WERI-Rb-1 (cell line): ENCODE results near the gene OVCA2.
"Not testable (repeated sequence)": the region's sequence is repeated elsewhere in the genome, so short reads cannot be mapped to it uniquely, and the experiment has no call there.

Source experiments
- DNase-seq: peaks from one replicate; pipeline ENCODE4 v3.0.0-alpha.2; 2020
- H3K27ac ChIP-seq: fragments of 250-450 bp; sonication (Bioruptor Pico); 2 replicates; pipeline ENCODE4 v1.5.1; 2020; ENCODE audit warnings: mild to moderate bottlenecking, moderate library complexity
- H3K27me3 ChIP-seq: fragments of 250-450 bp; sonication (Bioruptor Pico); 2 replicates; pipeline ENCODE4 v1.5.1; 2021; ENCODE audit warnings: mild to moderate bottlenecking, low read depth, moderate library complexity; ENCODE audit not compliant: insufficient read depth, severe bottlenecking
- H3K36me3 ChIP-seq: fragments of 250-450 bp; sonication (Bioruptor Pico); 2 replicates; pipeline ENCODE4 v1.5.1; 2020; ENCODE audit warnings: mild to moderate bottlenecking, moderate library complexity
- H3K4me3 ChIP-seq: 2 replicates; pipeline ENCODE4 v1.5.1; 2011; ENCODE audit warnings: low read depth, mild to moderate bottlenecking, control low read depth, low read length
- H3K9me3 ChIP-seq: fragments of 250-450 bp; sonication (Bioruptor Pico); 2 replicates; pipeline ENCODE4 v1.5.1; 2021; ENCODE audit warnings: mild to moderate bottlenecking, moderate library complexity; ENCODE audit not compliant: severe bottlenecking
- TF ChIP-seq, protein P1 (sequence below): IDR thresholded peaks from 2 replicates; pipeline ENCODE4 v1.5.1; 2011; ENCODE audit warnings: low read depth, mild to moderate bottlenecking, control low read depth, inconsistent platforms, low read length

The OVCA2 gene

DNA sequence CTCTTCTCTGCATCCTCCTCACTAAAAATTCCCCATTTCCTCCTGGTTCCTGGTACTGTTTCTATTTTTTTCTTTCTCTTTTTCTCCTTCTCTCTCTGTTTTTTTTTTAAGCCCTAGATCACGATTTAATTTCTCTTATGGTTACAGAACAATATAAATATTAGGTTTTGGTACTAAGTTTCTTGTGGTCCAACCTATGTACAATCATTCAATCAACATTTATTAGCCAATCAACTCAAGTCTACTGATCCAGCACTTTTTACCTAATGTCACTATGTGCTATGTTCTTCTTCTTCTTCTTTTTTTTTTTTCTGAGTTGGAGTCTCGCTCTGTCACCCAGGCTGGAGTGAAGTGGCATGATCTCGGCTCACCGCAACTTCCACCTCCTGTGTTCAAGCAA lies 29.3 kb upstream of the OVCA2 start:
- peaks cover 27% of the 10 kb centered on the region for H3K36me3 ChIP-seq
- H3K27ac ChIP-seq = no peak overlapping the region
- TF ChIP-seq, protein P1, sequence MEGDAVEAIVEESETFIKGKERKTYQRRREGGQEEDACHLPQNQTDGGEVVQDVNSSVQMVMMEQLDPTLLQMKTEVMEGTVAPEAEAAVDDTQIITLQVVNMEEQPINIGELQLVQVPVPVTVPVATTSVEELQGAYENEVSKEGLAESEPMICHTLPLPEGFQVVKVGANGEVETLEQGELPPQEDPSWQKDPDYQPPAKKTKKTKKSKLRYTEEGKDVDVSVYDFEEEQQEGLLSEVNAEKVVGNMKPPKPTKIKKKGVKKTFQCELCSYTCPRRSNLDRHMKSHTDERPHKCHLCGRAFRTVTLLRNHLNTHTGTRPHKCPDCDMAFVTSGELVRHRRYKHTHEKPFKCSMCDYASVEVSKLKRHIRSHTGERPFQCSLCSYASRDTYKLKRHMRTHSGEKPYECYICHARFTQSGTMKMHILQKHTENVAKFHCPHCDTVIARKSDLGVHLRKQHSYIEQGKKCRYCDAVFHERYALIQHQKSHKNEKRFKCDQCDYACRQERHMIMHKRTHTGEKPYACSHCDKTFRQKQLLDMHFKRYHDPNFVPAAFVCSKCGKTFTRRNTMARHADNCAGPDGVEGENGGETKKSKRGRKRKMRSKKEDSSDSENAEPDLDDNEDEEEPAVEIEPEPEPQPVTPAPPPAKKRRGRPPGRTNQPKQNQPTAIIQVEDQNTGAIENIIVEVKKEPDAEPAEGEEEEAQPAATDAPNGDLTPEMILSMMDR = no peak
- no peaks in the 10 kb centered on the region for H3K9me3 ChIP-seq
- no peak for DNase-seq
- no peaks in the 10 kb centered on the region for H3K27me3 ChIP-seq
- no peak overlapping the region for H3K4me3 ChIP-seq

DNA sequence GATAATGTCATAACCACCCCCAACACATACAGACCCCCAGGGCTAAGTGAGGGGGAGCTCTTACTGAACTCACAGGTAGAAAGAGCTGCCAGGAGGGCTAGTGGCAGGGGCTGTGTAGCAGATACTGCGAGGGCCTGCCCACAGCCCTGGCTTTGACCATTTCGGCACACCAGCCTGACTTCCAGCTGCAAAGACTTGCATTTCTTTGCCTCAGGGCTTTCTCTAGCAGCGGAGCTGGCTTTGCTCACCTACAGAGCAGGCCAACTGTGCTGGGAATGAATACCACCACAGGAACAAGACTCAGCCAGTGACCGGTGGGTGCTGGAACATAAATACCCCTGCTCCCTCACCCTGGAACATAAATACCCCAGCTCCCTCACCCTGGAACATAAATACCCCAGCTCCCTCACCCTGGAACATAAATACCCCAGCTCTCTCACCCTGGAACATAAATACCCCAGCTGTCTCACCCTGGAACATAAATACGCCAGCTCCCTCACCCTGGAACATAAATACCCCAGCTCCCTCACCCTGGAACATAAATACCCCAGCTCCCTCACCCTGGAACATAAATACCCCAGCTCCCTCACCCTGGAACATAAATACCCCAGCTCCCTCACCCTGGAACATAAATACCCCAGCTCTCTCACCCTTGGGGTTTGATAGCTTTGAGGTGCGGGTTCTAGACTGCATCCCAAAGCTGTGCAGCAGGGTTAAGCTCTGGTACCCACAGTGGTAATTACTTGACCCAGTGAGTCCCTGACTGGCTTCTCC lies 28.4 kb upstream of the OVCA2 start:
- H3K27ac ChIP-seq, DNase-seq, H3K27me3 ChIP-seq, H3K9me3 ChIP-seq, H3K4me3 ChIP-seq: not testable (repeated sequence)
- H3K36me3 ChIP-seq = peaks cover 27% of the 10 kb centered on the region

- no peak for DNase-seq
- H3K27ac ChIP-seq = no peak overlapping the region
- TF ChIP-seq, protein P1 = no peak
- peaks cover 27% of the 10 kb centered on the region for H3K36me3 ChIP-seq
- no peak overlapping the region for H3K4me3 ChIP-seq
- no peaks in the 10 kb centered on the region for H3K27me3 ChIP-seq
- no peaks in the 10 kb centered on the region for H3K9me3 ChIP-seq
Measured at GRCh38 chr17:2013994-2014317, 27.9 kb upstream of the OVCA2 start.

GRCh38 chr17:2015314-2015713 lies 26.5 kb upstream of the OVCA2 start:
- H3K27me3 ChIP-seq = no peaks in the 10 kb centered on the region
- no peak for DNase-seq

GRCh38 chr17:2016494-2016893 lies 25.3 kb upstream of the OVCA2 start:
- no peaks in the 10 kb centered on the region for H3K9me3 ChIP-seq
- no peaks in the 10 kb centered on the region for H3K27me3 ChIP-seq
- H3K4me3 ChIP-seq = no peak overlapping the region
- peaks cover 21% of the 10 kb centered on the region for H3K36me3 ChIP-seq
- DNase-seq = no peak
- no peak overlapping the region for H3K27ac ChIP-seq
- TF ChIP-seq, protein P1 = no peak

More at GRCh38 chr17:2015314-2015713, 26.5 kb upstream of the OVCA2 start:
- Histone ChIP-seq H3K27ac (no peak overlapping the region), H3K4me3 (no peak overlapping the region), H3K9me3 (no peaks in the 10 kb centered on the region), H3K36me3 (peaks cover 27% of the 10 kb centered on the region)
- TF ChIP-seq, protein P1 = no peak

- Histone ChIP-seq H3K27me3 (no peaks in the 10 kb centered on the region), H3K4me3 (no peak overlapping the region), H3K27ac (no peak overlapping the region), H3K9me3 (no peaks in the 10 kb centered on the region), H3K36me3 (peaks cover 15% of the 10 kb centered on the region)
- DNase-seq = no peak
- TF ChIP-seq, protein P1 = no peak
Measured at GRCh38 chr17:2017274-2017941, 24.4 kb upstream of the OVCA2 start.
